ENCODE data around the gene GADD45B. TPM values are rescaled to one million over a fixed set of nuclear protein-coding genes. Genes with fewer than 3 reads are reported as not detected.

Gene GADD45B
- total RNA-seq, 3 donors from 2014 or later (not counting 1 experiment from before 2014, with no cell fraction given), result 198 to 247 (median 212) TPM

DNA sequence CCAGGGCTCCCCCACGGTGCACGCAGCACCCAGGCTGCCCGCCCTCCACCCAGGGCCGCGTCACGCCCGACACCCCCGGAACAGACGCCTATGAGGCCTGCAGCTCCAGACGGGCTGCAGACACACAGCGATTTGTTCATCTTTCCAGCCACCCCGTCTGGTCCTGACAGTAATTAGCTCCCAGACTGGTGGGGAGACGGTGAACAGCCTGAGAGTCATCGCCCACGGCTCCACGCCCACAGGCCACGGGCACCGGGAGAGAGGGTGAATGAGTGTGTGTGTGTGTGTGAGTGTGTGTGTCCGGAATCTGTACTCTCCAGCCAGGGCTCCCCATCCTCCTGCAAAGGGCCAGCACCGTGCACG lies 18.1 kb downstream of the GADD45B start:
- peaks cover 39% of the 10 kb centered on the region for H3K4me1 ChIP-seq (ENCODE audit: control insufficient read depth, insufficient read depth, low read length)
- no peak overlapping the region for H3K27ac ChIP-seq (ENCODE audit: low read length)
- no peaks in the 10 kb centered on the region for H3K36me3 ChIP-seq (ENCODE audit: control insufficient read depth, insufficient read depth, low read length)
- H3K27me3 ChIP-seq (ENCODE audit: control insufficient read depth, insufficient read depth, low read length), result peaks cover 23% of the 10 kb centered on the region
- Mint-ChIP-seq H3K27me3 (ENCODE audit: low read depth in 2 of 2) (peaks cover 7 to 29% of the 10 kb centered on the region in 2 donors), H3K27ac (peak overlapping the region in 1 of 2 donors; percentile 72), H3K4me1 (peaks cover 6 to 15% of the 10 kb centered on the region in 2 donors), H3K4me3 (peak overlapping the region; percentile 87), H3K36me3 (no peaks in the 10 kb centered on the region), H3K9me3 (no peaks in the 10 kb centered on the region)
- DNase-seq, result no peak
- intact Hi-C loops (cut with micrococcal nuclease), result no loop called here
- ATAC-seq, result no peak
- TF ChIP-seq, protein P1, sequence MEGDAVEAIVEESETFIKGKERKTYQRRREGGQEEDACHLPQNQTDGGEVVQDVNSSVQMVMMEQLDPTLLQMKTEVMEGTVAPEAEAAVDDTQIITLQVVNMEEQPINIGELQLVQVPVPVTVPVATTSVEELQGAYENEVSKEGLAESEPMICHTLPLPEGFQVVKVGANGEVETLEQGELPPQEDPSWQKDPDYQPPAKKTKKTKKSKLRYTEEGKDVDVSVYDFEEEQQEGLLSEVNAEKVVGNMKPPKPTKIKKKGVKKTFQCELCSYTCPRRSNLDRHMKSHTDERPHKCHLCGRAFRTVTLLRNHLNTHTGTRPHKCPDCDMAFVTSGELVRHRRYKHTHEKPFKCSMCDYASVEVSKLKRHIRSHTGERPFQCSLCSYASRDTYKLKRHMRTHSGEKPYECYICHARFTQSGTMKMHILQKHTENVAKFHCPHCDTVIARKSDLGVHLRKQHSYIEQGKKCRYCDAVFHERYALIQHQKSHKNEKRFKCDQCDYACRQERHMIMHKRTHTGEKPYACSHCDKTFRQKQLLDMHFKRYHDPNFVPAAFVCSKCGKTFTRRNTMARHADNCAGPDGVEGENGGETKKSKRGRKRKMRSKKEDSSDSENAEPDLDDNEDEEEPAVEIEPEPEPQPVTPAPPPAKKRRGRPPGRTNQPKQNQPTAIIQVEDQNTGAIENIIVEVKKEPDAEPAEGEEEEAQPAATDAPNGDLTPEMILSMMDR (IDR thresholded peaks at IDR 0.05), result no peak
- no peak overlapping the region for H3K4me3 ChIP-seq (ENCODE audit: low read length)
- WGBS (ENCODE audit: insufficient coverage), result 84% methylated on average over 21 of the region's 21 CpGs
- no peaks in the 10 kb centered on the region for H3K9me3 ChIP-seq (ENCODE audit: control insufficient read depth, insufficient read depth, low read length)

DNA sequence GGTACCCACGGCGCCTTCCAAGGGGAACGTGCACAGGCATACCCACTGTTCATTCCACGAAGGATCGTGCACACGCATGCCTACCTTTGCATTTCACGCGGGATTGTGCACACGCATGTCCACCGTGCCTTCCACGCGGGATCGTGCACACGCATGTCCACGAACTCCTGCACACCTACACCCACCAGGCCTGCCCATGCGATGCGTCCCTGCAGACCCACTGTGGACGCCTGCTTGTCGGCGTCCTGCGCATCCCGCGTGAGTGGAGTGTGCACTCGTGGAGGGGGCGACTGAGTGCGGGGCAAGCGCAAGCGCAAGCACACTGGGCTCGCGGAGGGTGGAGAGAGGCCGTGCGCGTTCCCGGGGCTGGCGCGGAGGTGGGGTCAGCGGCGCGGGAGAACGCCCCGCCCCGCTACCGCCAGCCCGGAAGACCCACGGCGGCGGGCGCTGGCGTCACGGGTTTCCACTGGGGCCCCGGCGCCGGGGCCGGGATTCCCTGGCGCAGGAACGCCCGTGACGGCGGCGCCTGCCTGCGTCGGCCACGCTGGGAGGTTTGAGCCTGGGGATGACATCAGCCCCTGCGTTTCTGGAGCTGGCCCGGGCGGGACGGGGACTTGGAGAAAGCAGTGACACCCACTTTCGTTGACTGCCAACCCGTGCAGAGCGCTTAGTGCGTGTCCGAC lies 18.7 kb downstream of the GADD45B start:
- peaks cover 20% of the 10 kb centered on the region for H3K27me3 ChIP-seq (ENCODE audit: control insufficient read depth, insufficient read depth, low read length)
- peaks cover 35% of the 10 kb centered on the region for H3K4me1 ChIP-seq (ENCODE audit: control insufficient read depth, insufficient read depth, low read length)
- H3K9me3 ChIP-seq (ENCODE audit: control insufficient read depth, insufficient read depth, low read length), result no peaks in the 10 kb centered on the region
- intact Hi-C loops (cut with micrococcal nuclease), result no loop called here
- peak; percentile 74 to 86 (median 79) for ATAC-seq
- no peaks in the 10 kb centered on the region for H3K9me3 Mint-ChIP-seq
- peaks cover 3 to 13% of the 10 kb centered on the region in 2 donors for H3K4me1 Mint-ChIP-seq
- peaks cover 4 to 26% of the 10 kb centered on the region in 2 donors for H3K27me3 Mint-ChIP-seq (ENCODE audit: low read depth in 2 of 2)
- no peaks in the 10 kb centered on the region for H3K36me3 Mint-ChIP-seq
- H3K27ac ChIP-seq (ENCODE audit: low read length), result peak overlapping the region; percentile 68
- H3K4me3 ChIP-seq (ENCODE audit: low read length), result peak overlapping the region; percentile 90
- no peaks in the 10 kb centered on the region for H3K36me3 ChIP-seq (ENCODE audit: control insufficient read depth, insufficient read depth, low read length)
- H3K4me3 Mint-ChIP-seq, result peak overlapping the region; percentile 87
- WGBS (ENCODE audit: insufficient coverage), result 16% methylated on average over 72 of the region's 72 CpGs
- TF ChIP-seq, protein P1 (IDR thresholded peaks at IDR 0.05), result no peak
- peak overlapping the region in 1 of 2 donors; percentile 72 for H3K27ac Mint-ChIP-seq
- peak; percentile 55 to 81 for DNase-seq

DNA sequence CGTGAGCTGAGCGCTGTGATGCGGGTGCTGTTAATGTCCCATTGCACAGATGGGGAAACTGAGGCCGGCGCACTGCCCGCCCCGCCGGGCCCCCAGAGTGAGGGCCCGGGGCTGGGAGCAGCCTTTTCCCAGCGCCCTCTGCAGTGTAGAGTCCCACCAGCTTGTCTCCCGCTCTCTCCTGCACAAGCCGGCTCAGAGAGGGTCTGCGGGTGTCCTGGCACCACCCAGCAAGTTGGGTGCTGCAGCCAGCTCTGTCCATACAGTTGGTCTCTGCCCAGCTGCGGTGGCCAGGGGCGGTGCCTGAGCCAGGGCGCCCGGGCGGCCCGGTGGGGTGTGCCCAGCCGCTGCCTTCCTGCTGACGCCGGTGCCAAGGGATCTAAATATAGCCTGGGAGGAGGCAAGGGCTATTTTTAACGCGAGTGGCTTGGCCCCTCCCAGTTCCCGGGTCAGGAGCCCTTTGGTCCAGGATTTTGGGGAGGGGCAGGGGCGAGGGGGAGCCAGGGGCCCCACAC lies 19.3 kb downstream of the GADD45B start:
- Histone ChIP-seq H3K27ac (ENCODE audit: low read length) (peak overlapping the region; percentile 68), H3K36me3 (ENCODE audit: control insufficient read depth, insufficient read depth, low read length) (no peaks in the 10 kb centered on the region), H3K9me3 (ENCODE audit: control insufficient read depth, insufficient read depth, low read length) (no peaks in the 10 kb centered on the region), H3K4me3 (ENCODE audit: low read length) (peak overlapping the region; percentile 90), H3K27me3 (ENCODE audit: control insufficient read depth, insufficient read depth, low read length) (peaks cover 17% of the 10 kb centered on the region), H3K4me1 (ENCODE audit: control insufficient read depth, insufficient read depth, low read length) (peaks cover 32% of the 10 kb centered on the region)
- ATAC-seq (peak; percentile 42 to 59 (median 54)), DNase-seq (peak; percentile 30 to 40)
- Mint-ChIP-seq H3K27ac (peak overlapping the region in 1 of 2 donors; percentile 72), H3K9me3 (no peaks in the 10 kb centered on the region), H3K27me3 (ENCODE audit: low read depth in 2 of 2) (peaks cover 0 to 23% of the 10 kb centered on the region in 2 donors), H3K4me1 (peaks cover 0 to 10% of the 10 kb centered on the region in 2 donors), H3K36me3 (no peaks in the 10 kb centered on the region), H3K4me3 (peak overlapping the region; percentile 58)
- 1% methylated on average over 26 of the region's 26 CpGs for WGBS (ENCODE audit: insufficient coverage)
- intact Hi-C loops (cut with micrococcal nuclease), result no loop called here
- TF ChIP-seq, protein P1 (IDR thresholded peaks at IDR 0.05), result no peak

Data from natural killer cell (primary cell).